ENCODE measurements around the gene RC3H2. TPM values are rescaled to one million over a fixed set of nuclear protein-coding genes. Genes with fewer than 3 reads are reported as not detected.

The RC3H2 gene
- total and polyA plus RNA-seq, 2 of the 13 experiments (the other 11 are each of a cell fraction or from before 2014, with no cell fraction given) = 21.0 to 36.4 TPM

DNA sequence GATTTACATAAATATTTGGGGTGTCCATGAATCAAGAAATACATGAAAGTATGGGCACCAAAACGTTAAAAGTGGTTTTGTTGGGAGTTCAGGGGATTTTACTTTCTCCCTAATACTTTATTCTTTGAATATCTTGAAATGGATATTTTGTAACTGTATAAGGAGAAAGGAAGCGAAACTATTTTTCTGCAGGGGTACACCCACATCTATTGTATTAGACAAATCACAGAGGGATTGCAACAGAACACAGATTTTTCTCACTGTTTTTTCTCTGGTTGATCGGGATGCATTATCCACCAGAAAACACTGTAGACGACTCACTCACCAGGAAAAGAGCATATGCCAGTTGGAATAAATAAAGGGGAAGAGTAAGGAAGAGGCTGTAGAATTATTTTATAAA, 34.4 kb upstream of the RC3H2 start:
- Histone ChIP-seq H3K4me3 (replicated peaks in 1 of 3; ENCODE audit: insufficient read depth in 1 of 3, low read depth in 2 of 3, low read length in 3 of 3) (no peak overlapping the region), H3K27me3 (ENCODE audit: control insufficient read depth in 1 of 2, insufficient read depth in 2 of 2, low read length in 2 of 2) (peaks cover 0 to 3% of the 10 kb centered on the region in 2 experiments; a peak in 1 of 5 replicates), H3K79me2 (ENCODE audit: insufficient read depth, low read length) (peaks cover 44% of the 10 kb centered on the region), H3K9me3 (ENCODE audit: low read length) (no peaks in the 10 kb centered on the region), H3K36me3 (replicated peaks in 1 of 2; ENCODE audit: control insufficient read depth in 1 of 2, insufficient read depth in 2 of 2, low read length in 2 of 2) (peaks cover 0 to 10% of the 10 kb centered on the region in 2 experiments; a peak in 3 of 5 replicates), H2AFZ (ENCODE audit: low read length) (no peak overlapping the region), H3K9ac (ENCODE audit: insufficient read depth, low read depth, low read length) (no peak overlapping the region), H4K20me1 (ENCODE audit: insufficient read depth, low read length) (no peaks in the 10 kb centered on the region), H3K4me1 (ENCODE audit: insufficient read depth, low read length) (peaks cover 65% of the 10 kb centered on the region), H3K27ac (ENCODE audit: extremely low read length, insufficient read depth, low read length) (peak overlapping the region; percentile 63), H3K4me2 (ENCODE audit: low read depth, low read length) (no peak overlapping the region; the same call in 1 of the 2 replicates)
- DNase-seq (ENCODE audit: low spot score) = no peak
- 95% methylated on average over 4 of the region's 4 CpGs for WGBS (ENCODE audit: low lambda C conversion rate)
- POLR2A ChIA-PET = interaction anchor here (1.4 to 5.2 kb wide), 3 partner anchors 8 to 27 kb away, joined by 4 to 107 read pairs (median 44); partner anchors contain the start of genes ZBTB26 and ZBTB6
- no TSS peak for BruUV-seq (replicated peaks)
- ATAC-seq = no peak
- FAIRE-seq = no peak
- in situ Hi-C loops (cut with HindIII; ENCODE audit: extremely low pct_ligation_motif_present, low pct_unique_long_range_greater_than_20kb) (no loop called here), intact Hi-C loops (cut with micrococcal nuclease; ENCODE audit: unreplicated experiment) (no loop called here)
- CTCF ChIA-PET (ENCODE audit: low intra/inter-chr PET ratio, low total read pairs) = no interaction called here
- no peak for TF ChIP-seq NFIC (IDR thresholded peaks at IDR 0.05; ENCODE audit: low read length)
- no peak for TF ChIP-seq ZNF138 (CRISPR knock-in tag; IDR thresholded peaks at IDR 0.05; ENCODE audit: low read depth)
- TF ChIP-seq ZFX (CRISPR knock-in tag; IDR thresholded peaks at IDR 0.05; ENCODE audit: low read depth) = no peak
- TF ChIP-seq, protein P1, sequence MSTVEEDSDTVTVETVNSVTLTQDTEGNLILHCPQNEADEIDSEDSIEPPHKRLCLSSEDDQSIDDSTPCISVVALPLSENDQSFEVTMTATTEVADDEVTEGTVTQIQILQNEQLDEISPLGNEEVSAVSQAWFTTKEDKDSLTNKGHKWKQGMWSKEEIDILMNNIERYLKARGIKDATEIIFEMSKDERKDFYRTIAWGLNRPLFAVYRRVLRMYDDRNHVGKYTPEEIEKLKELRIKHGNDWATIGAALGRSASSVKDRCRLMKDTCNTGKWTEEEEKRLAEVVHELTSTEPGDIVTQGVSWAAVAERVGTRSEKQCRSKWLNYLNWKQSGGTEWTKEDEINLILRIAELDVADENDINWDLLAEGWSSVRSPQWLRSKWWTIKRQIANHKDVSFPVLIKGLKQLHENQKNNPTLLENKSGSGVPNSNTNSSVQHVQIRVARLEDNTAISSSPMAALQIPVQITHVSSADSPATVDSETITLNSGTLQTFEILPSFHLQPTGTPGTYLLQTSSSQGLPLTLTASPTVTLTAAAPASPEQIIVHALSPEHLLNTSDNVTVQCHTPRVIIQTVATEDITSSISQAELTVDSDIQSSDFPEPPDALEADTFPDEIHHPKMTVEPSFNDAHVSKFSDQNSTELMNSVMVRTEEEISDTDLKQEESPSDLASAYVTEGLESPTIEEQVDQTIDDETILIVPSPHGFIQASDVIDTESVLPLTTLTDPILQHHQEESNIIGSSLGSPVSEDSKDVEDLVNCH (CRISPR knock-in tag; IDR thresholded peaks at IDR 0.05) = no peak
- no peak for TF ChIP-seq HMG20B (CRISPR knock-in tag; conservative IDR thresholded peaks at IDR 0.05)
- no peak for TF ChIP-seq ZSCAN9 (CRISPR knock-in tag; IDR thresholded peaks at IDR 0.05; ENCODE audit: borderline replicate concordance)
- TF ChIP-seq, protein P2, sequence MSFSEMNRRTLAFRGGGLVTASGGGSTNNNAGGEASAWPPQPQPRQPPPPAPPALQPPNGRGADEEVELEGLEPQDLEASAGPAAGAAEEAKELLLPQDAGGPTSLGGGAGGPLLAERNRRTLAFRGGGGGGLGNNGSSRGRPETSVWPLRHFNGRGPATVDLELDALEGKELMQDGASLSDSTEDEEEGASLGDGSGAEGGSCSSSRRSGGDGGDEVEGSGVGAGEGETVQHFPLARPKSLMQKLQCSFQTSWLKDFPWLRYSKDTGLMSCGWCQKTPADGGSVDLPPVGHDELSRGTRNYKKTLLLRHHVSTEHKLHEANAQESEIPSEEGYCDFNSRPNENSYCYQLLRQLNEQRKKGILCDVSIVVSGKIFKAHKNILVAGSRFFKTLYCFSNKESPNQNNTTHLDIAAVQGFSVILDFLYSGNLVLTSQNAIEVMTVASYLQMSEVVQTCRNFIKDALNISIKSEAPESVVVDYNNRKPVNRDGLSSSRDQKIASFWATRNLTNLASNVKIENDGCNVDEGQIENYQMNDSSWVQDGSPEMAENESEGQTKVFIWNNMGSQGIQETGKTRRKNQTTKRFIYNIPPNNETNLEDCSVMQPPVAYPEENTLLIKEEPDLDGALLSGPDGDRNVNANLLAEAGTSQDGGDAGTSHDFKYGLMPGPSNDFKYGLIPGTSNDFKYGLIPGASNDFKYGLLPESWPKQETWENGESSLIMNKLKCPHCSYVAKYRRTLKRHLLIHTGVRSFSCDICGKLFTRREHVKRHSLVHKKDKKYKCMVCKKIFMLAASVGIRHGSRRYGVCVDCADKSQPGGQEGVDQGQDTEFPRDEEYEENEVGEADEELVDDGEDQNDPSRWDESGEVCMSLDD (CRISPR knock-in tag; IDR thresholded peaks at IDR 0.05; ENCODE audit: borderline replicate concordance) = no peak
- TF ChIP-seq ATF1 (CRISPR knock-in tag; IDR thresholded peaks at IDR 0.05) = no peak
- no peak for TF ChIP-seq KAT8 (CRISPR knock-in tag; IDR thresholded peaks at IDR 0.05)
- no peak for TF ChIP-seq ZNF3 (CRISPR knock-in tag; IDR thresholded peaks at IDR 0.05)
- TF ChIP-seq ZNF674 (CRISPR knock-in tag; IDR thresholded peaks at IDR 0.05; ENCODE audit: low read depth) = no peak
- TF ChIP-seq, protein P3, sequence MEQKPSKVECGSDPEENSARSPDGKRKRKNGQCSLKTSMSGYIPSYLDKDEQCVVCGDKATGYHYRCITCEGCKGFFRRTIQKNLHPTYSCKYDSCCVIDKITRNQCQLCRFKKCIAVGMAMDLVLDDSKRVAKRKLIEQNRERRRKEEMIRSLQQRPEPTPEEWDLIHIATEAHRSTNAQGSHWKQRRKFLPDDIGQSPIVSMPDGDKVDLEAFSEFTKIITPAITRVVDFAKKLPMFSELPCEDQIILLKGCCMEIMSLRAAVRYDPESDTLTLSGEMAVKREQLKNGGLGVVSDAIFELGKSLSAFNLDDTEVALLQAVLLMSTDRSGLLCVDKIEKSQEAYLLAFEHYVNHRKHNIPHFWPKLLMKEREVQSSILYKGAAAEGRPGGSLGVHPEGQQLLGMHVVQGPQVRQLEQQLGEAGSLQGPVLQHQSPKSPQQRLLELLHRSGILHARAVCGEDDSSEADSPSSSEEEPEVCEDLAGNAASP (CRISPR knock-in tag; IDR thresholded peaks at IDR 0.05; ENCODE audit: borderline replicate concordance) = no peak
- TF ChIP-seq MXI1 (IDR thresholded peaks at IDR 0.05; ENCODE audit: borderline replicate concordance, low read depth, low read length) = no peak
- no peak for TF ChIP-seq PCBP2 (optimal IDR thresholded peaks at IDR 0.05; ENCODE audit: low read depth, low read length, poor library complexity, severe bottlenecking)
- no peak for TF ChIP-seq ZNF225 (CRISPR knock-in tag; IDR thresholded peaks at IDR 0.05)
- TF ChIP-seq NFATC3 (CRISPR knock-in tag; IDR thresholded peaks at IDR 0.05) = no peak
- TF ChIP-seq MED8 (CRISPR knock-in tag; IDR thresholded peaks at IDR 0.05; ENCODE audit: insufficient replicate concordance) = no peak
